HG03354 (cell line): ENCODE data around the gene MAP7.
A peak's percentile ranks its signal among the peaks of the same experiment; 100 is the strongest.
"Not testable (repeated sequence)": the region's sequence is repeated elsewhere in the genome, so short reads cannot be mapped to it uniquely, and the experiment has no call there.

Experiments
- ATAC-seq: cut with Tn5 transposase; IDR thresholded peaks from one replicate; pipeline ENCODE4 v1.9.1; 2021; ENCODE audit warnings: mild to moderate bottlenecking; ENCODE audit not compliant: unreplicated experiment, poor library complexity, severe bottlenecking

Gene MAP7

GRCh38 chr6:136486357-136486756 lies 63.9 kb downstream of the MAP7 start:
- no peak for ATAC-seq

GRCh38 chr6:136483906-136484305 lies 66.3 kb downstream of the MAP7 start:
- ATAC-seq = no peak

GRCh38 chr6:136483005-136483404 lies 67.2 kb downstream of the MAP7 start:
- ATAC-seq = not testable (repeated sequence)

DNA sequence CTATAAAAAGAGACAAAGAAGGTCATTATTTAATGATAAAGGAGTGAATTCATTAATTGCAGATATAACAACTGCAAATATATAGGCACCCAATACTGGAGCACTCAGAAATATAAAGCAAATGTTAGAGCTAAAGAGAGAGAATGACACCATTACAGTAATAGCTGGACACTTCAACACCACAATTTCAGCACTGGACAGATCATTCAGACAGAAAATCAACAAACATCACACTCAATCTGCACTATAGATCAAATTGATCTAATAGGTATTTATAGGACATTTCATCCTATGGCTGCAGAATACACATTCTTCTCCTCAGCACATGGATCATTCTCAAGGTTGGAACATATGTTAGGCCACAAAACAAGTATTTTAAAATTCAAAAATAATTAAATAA lies 72.7 kb downstream of the MAP7 start:
- no peak for ATAC-seq

DNA sequence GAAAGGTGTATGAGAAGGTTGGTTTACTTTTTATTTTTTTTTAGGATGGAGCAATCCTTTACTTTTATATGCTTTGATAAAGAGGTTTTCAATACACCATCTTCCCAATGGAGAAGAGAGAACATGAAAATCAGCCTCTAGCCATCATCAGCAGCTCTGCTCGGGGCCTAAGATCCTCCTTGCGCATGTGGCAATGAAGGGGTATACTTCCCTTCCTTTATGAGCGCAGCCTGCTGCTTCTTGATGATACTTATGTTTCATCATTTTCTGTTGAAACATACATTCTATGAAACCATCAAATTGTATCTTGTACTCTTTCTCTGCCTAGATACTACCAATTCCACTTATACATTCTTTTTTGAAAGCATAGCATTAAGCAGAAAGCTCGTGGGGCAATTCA lies 74.5 kb downstream of the MAP7 start:
- no peak for ATAC-seq

GRCh38 chr6:136474241-136474640 lies 76.0 kb downstream of the MAP7 start:
- ATAC-seq = no peak

GRCh38 chr6:136471922-136472321 lies 78.3 kb downstream of the MAP7 start:
- no peak for ATAC-seq

- no peak for ATAC-seq
Observed at GRCh38 chr6:136471372-136471771, 78.8 kb downstream of the MAP7 start.

DNA sequence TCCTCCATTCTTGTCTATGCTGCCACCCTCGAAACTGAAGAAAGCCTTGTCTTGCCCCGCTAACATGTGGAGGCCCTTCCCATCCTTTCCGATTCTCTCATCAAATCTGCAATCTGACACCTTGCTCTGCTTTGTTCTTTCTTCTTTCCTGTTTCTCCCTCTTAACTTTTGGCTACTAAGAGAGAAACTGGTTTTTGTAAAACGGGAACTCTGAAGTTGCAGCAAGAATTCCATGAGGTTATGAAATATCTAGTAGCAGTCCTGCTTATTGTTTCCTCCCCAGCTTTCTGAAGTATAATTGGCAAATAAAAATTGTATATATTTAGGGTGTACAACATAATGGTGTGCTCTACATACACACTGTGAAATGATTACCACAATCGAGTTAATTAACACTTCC lies 80.2 kb downstream of the MAP7 start:
- ATAC-seq = no peak

GRCh38 chr6:136469154-136469553 lies 81.1 kb downstream of the MAP7 start:
- ATAC-seq = no peak

GRCh38 chr6:136468711-136469110 lies 81.5 kb downstream of the MAP7 start:
- no peak for ATAC-seq

DNA sequence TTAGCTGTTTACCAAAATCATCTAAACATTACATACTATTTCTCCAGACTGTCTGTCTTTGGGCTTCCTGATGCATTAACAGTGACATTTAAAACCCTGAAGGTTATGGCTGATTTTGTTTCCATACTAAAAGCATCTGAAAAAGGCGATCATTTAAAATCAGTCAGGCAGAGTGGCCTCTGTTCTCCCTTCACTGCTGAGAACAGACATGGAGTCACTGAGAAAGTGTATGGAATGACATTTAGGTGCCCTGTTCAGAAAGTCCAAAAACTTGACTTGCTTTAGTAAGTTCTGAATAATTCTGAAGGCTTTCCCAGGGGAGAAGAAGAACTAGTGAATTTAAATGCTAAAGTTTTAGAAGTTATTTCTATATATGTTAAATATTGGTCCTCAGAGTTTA lies 83.0 kb downstream of the MAP7 start:
- ATAC-seq = no peak

GRCh38 chr6:136466777-136467176 lies 83.4 kb downstream of the MAP7 start:
- no peak for ATAC-seq

GRCh38 chr6:136465766-136466303 lies 84.4 kb downstream of the MAP7 start:
- no peak for ATAC-seq

DNA sequence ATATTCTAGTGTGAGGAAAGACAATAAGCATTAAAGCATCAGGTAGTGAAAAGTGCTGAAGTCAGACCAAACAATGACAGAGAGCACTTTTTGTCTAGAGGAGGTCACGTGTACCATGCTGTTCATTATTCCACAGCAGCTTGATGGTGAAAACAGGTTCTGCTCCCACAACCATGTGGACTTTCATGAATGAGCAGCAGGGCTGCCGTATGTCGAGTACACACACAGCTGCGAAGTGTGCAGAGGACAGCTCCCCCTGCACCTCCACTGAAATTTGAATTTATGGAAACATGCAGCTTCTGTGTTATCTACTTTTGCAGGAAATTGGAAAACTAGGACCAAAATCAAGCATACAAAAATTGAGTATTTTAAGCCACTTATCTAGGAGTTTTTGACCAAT lies 85.3 kb downstream of the MAP7 start:
- ATAC-seq = no peak

DNA sequence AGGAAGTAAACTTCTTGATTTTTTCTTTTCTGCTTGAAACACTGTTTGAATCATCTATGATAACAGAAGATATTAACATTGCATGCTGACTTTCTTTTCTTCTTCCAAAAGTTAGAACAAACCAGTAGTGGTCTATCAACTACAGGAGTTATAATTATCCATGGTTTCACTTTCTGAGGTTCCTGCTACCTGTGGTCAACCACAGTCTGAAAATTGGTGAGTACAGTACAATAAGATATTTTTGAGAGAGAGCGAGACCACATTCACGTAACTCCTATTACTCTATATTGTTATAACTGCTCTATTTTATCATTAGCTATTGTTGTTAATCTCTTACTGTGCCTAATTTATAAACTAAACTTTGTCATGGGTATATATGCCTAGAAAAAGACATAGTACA lies 86.1 kb downstream of the MAP7 start:
- peak; percentile 66 for ATAC-seq

DNA sequence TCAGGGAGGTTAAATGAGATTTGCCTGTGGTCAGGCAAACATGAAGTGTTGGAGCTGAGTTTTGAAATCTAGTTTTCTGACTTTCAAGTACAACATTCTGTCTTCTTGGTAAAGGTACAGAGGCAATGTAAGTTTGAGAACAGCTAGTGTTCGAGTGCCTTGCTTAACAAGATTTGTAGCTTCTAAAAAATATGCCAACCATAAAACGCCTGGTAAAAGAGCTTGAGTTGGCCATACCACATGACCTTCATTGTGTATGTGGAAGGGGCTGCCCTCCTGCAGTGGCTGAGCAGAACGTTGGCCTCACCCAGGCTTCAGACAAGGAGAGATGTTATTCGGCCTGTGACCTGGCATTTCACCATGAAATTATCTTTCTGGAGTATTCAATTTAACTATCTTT lies 86.5 kb downstream of the MAP7 start:
- ATAC-seq = no peak

- no peak for ATAC-seq
Observed at GRCh38 chr6:136446579-136447187, 103.5 kb downstream of the MAP7 start.

DNA sequence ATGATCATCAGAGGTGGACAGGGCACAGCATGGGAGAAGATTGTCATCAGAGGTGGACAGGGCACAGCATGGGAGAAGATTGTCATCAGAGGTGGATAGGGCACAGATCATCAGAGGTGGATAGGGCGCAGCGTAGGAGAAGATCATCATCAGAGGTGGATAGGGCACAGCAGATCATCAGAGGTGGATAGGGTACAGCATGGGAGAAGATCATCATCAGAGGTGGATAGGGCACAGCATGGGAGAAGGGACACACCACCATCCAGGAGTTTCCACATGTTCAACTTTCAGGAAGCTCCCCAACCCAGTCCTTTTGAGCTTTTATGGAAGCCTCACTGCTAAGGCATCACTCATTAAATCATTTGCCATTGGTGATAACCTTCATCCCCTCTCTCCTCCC lies 104.1 kb downstream of the MAP7 start:
- no peak for ATAC-seq

DNA sequence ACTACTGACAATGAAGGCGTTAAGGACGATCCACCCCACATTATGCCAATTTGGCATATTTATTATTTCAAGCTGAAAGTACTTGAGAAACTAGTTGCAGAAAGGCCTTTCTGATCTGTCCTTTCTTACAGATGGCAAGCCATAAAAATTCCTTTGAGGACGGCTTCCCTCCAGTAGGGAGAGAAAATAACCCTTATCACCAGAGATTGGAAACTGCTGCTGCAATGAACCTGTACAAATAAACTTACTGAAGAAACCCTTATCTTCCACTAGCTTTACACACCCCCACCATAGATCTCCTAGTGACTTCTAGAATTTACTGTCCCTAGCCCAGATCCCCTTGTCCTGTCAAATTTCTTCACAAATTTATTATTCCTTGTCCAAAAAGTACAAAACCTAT lies 105.2 kb downstream of the MAP7 start:
- no peak for ATAC-seq

DNA sequence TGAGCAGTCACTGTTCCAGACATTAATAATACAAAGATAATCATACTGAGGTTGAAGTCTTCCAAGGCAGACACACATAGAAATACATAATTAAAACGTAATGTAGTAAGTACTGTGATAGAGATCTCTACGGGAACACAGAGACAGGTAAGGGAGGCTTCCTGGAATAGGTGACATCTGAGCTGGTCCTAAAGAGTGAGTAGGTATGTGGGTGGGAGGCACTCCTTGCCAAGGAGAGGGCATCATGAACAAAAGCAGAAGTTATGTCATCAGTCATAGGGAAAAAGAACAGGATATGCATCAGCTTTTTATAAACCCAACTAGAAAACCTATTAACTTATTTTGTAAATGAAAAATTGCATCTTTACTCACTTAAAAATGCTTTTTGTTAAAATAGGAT lies 110.0 kb downstream of the MAP7 start:
- ATAC-seq = no peak

DNA sequence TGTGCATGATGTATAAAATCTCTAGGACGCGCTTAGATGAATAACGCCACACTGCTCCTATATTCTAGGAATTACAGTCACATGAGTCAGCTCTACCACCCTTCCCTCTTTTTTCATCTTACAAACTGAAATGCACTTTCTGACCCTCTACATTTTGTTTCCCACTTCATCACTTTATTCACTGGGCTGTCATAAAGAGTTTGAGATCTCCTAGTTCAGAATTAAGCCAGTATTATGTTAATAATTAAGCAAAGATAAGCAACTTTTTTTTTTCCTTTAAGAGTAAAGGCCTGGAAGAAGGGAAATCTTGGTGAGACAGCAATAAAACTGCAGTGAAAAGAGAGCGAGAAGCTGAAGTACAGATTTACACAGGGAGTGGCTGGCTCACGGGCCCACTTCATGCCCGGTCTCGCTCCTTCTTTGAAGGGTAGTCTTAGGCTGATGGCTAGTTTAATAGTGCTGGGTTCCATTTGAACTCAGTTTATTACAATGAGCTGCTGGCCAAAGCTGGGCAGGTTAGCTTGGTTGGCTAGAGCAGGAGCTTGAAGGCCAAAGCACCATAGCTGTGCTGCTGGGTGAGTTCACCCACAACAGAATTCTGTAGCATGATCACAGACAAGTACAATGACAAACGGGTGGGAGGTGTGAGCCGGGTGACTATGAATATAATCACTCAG lies 110.6 kb downstream of the MAP7 start:
- no peak for ATAC-seq
